Measurements from ENCODE around the gene GPR78.

The GPR78 gene, protein sequence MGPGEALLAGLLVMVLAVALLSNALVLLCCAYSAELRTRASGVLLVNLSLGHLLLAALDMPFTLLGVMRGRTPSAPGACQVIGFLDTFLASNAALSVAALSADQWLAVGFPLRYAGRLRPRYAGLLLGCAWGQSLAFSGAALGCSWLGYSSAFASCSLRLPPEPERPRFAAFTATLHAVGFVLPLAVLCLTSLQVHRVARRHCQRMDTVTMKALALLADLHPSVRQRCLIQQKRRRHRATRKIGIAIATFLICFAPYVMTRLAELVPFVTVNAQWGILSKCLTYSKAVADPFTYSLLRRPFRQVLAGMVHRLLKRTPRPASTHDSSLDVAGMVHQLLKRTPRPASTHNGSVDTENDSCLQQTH

GRCh38 chr4:8580321-8581093 lies at the start of gene GPR78:
Gene GPR78, plus strand, starts transcription at chr4:8580392. Its CDS starts 591 bp downstream, at chr4:8580983.
- no peak for DNase-seq

DNA sequence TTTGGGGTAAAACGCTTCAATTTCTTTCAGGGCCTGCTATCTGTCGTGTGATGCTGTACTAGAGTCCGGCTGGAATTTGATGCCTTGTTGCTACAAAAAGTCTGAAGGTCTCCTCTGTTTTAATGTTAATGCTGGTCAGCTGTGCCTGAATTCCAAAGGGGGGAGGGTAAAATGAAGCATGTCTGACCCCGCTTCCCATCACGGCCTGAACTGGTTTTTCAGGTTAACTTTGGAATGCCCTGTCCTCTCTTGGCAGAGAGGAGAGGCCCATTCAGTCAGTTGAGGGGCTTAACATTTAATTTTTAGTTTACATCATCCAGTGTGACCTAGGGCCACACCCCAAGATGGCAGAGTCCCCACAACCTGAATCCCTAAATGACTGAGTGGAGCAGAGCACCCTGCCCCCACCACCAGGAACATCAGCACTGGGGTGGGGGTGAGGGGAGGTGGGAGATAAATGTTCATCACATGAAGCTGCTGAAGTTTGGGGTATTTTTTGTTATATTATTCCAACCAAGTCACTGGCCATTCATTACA lies 47.9 kb upstream of the GPR78 start:
- no peak for DNase-seq

GRCh38 chr4:8533274-8533865 lies 46.8 kb upstream of the GPR78 start:
- no peak for DNase-seq

DNA sequence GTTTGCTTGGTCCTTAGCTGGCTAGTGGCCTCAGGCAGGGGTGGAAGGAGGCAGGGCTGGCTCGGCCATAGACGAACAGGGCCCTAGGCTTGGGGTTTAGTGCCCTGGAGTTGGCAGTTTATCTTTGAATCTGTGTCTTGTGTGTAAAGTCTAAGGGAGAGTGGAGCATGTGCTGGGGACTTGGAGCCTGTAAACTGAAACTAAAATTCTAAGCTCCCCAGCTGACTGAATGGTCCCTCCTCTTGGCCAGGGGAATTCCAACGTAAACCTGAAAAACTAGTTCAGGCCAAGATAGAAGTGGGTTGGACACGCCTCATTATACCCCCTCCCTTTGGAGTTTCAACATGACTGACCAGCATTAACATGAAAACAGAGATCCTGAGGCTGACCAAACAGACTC lies 46.1 kb upstream of the GPR78 start:
- no peak for DNase-seq

GRCh38 chr4:8534611-8535010 lies 45.6 kb upstream of the GPR78 start:
- DNase-seq, result no peak

- no peak for DNase-seq
Observed at GRCh38 chr4:8536467-8536866, 43.7 kb upstream of the GPR78 start.

GRCh38 chr4:8537041-8537461 lies 43.1 kb upstream of the GPR78 start:
- no peak for DNase-seq

GRCh38 chr4:8538076-8538702 lies 42.0 kb upstream of the GPR78 start:
- no peak for DNase-seq

GRCh38 chr4:8538703-8539567 lies 41.3 kb upstream of the GPR78 start:
- DNase-seq, result no peak

DNA sequence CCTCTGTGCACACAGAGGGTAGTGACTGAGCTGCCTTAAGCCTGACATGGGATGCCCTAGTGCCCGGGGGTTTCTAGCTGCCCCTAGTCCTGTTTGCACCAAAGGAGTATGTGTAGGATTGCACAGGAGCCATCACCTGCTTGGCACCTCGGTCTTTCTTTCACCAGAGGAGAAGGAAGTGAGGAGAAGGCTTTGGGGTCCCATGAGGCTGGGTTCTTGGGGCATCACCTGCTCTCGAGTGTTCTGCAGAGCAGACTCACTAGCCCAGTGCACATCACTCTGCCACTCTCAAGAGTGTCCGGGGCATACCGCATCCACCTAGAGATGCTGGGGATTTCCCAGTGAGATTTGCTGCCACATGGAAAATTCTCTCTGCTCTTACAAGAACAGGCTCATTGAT lies 40.5 kb upstream of the GPR78 start:
- no peak for DNase-seq

DNA sequence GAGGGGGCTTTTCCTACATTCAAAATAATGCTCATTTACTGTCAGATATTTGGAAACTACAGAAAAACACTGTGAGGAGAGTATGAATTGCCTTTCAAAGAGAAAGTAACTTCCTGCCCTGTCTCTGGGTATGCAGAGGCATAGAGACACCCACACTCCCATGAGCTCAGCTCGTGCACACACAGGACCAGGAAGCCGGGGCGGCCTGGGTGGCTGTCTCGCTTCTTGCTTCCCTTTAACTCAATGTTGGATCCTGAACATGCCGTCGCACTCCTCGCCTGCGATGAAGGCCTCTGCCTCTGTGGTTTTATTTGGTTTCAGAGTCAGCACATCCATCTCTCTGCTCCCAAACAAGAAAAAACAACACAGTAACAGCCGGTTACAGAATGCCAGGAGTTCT lies 40.1 kb upstream of the GPR78 start:
- DNase-seq, result no peak

- DNase-seq, result no peak
Observed at GRCh38 chr4:8540586-8540985, 39.6 kb upstream of the GPR78 start.

GRCh38 chr4:8540991-8541390 lies 39.2 kb upstream of the GPR78 start:
- DNase-seq, result no peak

DNA sequence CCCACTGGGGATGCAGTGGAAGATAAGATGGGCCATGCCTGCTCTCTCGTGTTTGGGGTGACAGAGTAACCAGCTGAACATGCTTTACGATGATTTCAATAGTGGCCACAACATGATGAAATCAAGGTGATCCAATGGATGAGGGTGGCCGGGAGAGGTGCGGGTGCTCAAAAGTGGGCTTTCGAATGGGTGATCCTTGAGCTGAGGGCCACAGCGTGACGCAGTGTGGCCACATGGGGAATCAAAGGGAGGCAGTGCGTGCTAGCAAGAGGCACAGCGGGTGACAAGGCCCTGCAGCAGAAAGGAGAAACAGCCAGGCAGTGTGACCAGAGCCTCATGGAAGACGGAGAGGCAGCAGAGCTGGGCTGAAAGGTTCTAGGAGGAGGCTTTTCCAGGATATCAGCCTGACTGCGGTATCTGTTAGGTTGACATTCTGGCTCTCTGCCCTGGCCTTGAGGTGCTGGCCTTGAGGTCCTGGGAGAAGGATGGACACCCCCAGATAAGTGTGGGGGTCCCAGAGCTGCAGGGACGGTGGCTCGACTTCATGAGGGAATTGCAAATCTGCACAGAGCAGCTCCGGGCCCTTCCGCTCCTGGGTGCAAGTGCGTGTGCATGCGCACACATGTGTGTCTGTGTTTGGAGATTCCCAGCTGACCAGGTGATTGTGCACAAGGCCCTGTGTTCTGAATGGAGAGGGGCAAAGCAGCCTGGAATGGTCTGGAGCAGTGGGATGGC lies 38.0 kb upstream of the GPR78 start:
- no peak for DNase-seq

- no peak for DNase-seq
Observed at GRCh38 chr4:8542776-8543525, 37.2 kb upstream of the GPR78 start.

DNA sequence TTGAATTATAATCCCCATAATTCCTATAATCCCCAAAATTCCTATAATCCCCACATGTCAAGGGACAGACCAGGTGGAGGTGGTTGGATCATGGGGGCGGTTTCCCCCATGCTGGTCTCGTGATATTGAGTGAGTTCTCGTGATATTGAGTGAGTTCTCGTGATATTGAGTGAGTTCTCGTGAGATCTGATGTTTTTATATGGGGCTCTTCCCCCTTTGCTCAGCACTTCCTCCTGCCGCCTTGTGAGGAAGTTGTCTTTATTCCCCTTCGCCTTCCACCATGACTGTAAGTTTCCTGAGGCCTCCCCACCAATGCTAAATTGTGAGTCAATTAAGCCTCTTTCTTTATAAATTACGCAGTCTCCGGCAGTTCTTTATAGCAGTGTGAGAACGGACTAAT lies 36.6 kb upstream of the GPR78 start:
- DNase-seq, result no peak

DNA sequence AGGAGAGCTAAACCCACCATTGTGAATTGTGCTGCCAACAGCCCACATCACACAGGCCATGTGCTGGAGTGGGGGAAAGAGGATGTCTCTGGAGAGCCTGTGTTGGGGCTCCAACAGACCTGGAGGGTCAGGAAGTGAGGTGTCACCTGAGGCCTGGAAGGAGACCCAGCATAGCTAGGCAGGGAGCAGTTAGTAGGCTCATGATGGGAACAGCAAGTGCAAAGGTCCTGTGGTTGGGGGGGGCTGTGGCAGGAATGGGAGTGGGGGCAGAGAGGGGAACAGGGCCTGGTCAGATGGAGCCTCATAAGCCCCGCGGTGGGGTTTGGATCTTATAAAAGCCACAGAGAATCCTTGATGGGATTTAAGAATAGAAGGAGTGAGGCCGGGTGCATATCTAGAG lies 35.9 kb upstream of the GPR78 start:
- DNase-seq, result no peak

GRCh38 chr4:8544741-8545438 lies 35.3 kb upstream of the GPR78 start:
- DNase-seq, result no peak

GRCh38 chr4:8545439-8545765 lies 34.8 kb upstream of the GPR78 start:
- no peak for DNase-seq

DNA sequence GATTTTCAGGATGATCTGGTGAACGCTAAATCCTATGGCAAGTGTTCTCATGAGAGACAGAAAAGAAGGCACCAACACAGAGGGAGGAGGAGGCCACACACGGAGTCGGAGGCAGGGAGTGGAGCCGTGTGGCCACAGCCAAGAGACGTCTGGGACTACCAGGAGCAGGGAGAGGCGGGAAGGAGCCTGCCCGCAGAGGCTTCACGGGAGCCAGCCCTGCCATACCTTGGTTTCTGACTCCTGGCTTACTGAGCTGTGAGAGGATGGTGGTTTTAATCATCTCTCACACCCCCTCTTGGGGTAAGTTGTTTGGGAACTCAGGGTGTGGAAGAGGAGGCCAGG lies 33.5 kb upstream of the GPR78 start:
- DNase-seq, result no peak
